K562 (cell line): Measurements from ENCODE around the gene AGR2. TPM values are rescaled to one million over a fixed set of nuclear protein-coding genes. Genes with fewer than 3 reads are reported as not detected.

Experiments
- ARID4B ChIP-seq: sonication (generic); formaldehyde crosslinking; IDR thresholded peaks from 2 replicates; pipeline ENCODE4 v1.8.0; 2022; ENCODE audit warnings: mild to moderate bottlenecking, missing genetic modification reagents
- CCAR2 ChIP-seq: fragments of 200-400 bp; formaldehyde crosslinking; IDR thresholded peaks from 2 replicates; pipeline ENCODE4 v1.6.1; 2017; ENCODE audit warnings: mild to moderate bottlenecking, low read depth, low read length
- CREB1 ChIP-seq, 2 experiments: sonication (generic) in 1 of 2; formaldehyde crosslinking in 1 of 2; IDR thresholded peaks; 2 replicates each; pipeline versions ENCODE4 v1.6.1 to v1.8.0; 2012 to 2022; ENCODE audit warnings: inconsistent platforms in 1 of 2, mild to moderate bottlenecking in 1 of 2, missing genetic modification reagents in 1 of 2, moderate library complexity in 1 of 2
- FOSL1 ChIP-seq: fragments of 200-800 bp; sonication (Bioruptor generic); conservative IDR thresholded peaks from 2 replicates; pipeline ENCODE4 v1.6.1; 2016; ENCODE audit warnings: missing genetic modification characterization, missing compliant biosample characterization
- ID3 ChIP-seq, 2 experiments: fragments of 250-450 bp in 1 of 2; fragments of 450-650 bp in 1 of 2; sonication (Bioruptor Pico) in 1 of 2; IDR thresholded peaks; 2 replicates each; pipeline versions ENCODE4 v1.6.1 to v1.8.0; 2016 to 2021; ENCODE audit warnings: mild to moderate bottlenecking in 2 of 2, moderate library complexity in 2 of 2, missing compliant biosample characterization in 1 of 2, missing genetic modification characterization in 1 of 2
- MAFF ChIP-seq: IDR thresholded peaks from 2 replicates; pipeline ENCODE4 v1.6.1; 2012; ENCODE audit warnings: low read length, improper control_type of control experiment
- POLR2G ChIP-seq: fragments of 200-400 bp; formaldehyde crosslinking; IDR thresholded peaks from 2 replicates; pipeline ENCODE4 v1.6.1; 2017; ENCODE audit warnings: low read depth, mild to moderate bottlenecking, antibody characterized with exemption, low read length, moderate library complexity
- RB1 ChIP-seq: fragments of 450-650 bp; IDR thresholded peaks from 2 replicates; pipeline ENCODE4 v1.6.1; 2017; ENCODE audit warnings: low read depth, mild to moderate bottlenecking
- ZBTB2 ChIP-seq: fragments of 450-650 bp; IDR thresholded peaks from 2 replicates; pipeline ENCODE4 v1.6.1; 2016; ENCODE audit warnings: antibody characterized with exemption
- ZKSCAN1 ChIP-seq: fragments of 150-350 bp; IDR thresholded peaks from 2 replicates; pipeline ENCODE4 v1.6.1; 2016; ENCODE audit warnings: low read depth, low read length
- ZNF274 ChIP-seq: IDR thresholded peaks from 2 replicates; pipeline ENCODE4 v1.6.1; 2011; ENCODE audit warnings: low read depth, mild to moderate bottlenecking, low read length, moderate library complexity, borderline replicate concordance
- ZNF589 ChIP-seq: fragments of 200-800 bp; sonication (Bioruptor generic); IDR thresholded peaks from 2 replicates; pipeline ENCODE4 v1.6.1; 2016; ENCODE audit warnings: low read depth, missing genetic modification characterization, missing compliant biosample characterization
- polyA plus RNA-seq, 8 experiments: library from polyadenylated mRNA; depleted of rRNA in 4 of 8; stranded (reverse) in 5 of 8; unstranded in 3 of 8; fragments of >200 nt; fragmentation: Nextera tagmentation in 2 of 8; fragmentation: Illumina TruSeq in 1 of 8; extraction: Ambion mirVana in 2 of 8; extraction: Trizol in 1 of 8; gene quantifications; 2 replicates each; pipeline versions ENCODE4 v1.2.1 to v1.2.3, GENCODE V29; 2011 to 2014; ENCODE audit warnings: inconsistent platforms in 1 of 8, missing spikeins in 1 of 8
- total RNA-seq, 7 experiments: library from RNA; depleted of rRNA in 6 of 7; stranded (reverse); fragments of >200 nt in 6 of 7; fragmentation: Illumina TruSeq in 2 of 7; extraction: Trizol in 2 of 7; gene quantifications; 2 replicates each; pipeline versions ENCODE4 v1.2.1 to v1.2.3, GENCODE V29; 2011 to 2021; ENCODE audit warnings: low replicate concordance in 1 of 7
- TF ChIP-seq, protein P1 (sequence below): fragments of 450-650 bp; IDR thresholded peaks from 2 replicates; pipeline ENCODE4 v1.6.1; 2016

AGR2 gene
- total and polyA plus RNA-seq, 9 of the 15 experiments (the other 6 are each of a cell fraction or from before 2014, with no cell fraction given), result 0.66 TPM; not detected in 8

DNA sequence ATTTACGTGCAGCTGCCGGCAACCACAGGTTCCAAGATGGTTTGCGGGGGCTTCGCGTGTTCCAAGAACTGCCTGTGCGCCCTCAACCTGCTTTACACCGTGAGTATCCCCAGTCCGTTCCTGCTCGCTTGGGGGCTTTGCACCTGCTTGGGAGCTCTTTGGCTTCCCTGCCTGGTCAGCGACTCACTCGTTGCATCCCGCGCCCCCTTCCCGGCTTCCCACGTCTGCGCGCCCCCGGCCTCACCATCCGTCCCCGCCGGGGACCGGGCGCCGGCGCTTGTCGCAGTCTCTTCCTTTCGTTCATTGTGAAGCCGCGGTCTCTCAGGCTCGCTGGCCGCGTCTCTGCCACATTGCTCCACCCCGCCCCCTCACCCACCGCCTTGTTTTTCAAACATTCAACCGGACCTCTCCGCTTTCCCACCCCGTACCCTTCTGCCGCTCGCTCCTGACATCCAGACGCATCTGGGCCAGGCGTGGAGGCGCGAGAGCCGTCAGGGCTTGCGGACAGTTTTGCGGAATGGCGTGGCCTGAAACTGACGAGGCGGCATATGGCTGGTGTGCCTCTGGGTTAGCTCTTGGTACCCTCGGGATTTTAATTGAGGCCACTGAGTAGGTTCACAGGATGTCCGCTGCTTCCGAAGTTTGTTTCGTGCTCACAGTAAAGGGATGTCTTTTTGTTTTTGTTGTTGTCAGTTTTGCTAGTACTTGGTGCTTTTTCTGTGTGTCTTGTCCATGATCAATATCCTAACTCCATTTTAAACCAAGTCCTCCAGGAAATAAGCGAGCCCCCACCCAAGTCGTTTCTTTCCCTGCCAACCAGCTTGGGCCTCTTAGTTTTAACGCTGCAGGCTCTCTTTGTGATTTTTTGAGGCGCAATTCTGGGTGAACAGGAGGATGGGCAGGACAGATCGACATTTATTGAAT, 50.6 kb downstream of the AGR2 start (continued):
- TF ChIP-seq ID3 (CRISPR knock-in tag; IDR thresholded peaks at IDR 0.05) (no peak), ID3 (tag; IDR thresholded peaks at IDR 0.05) (no peak), CREB1 (IDR thresholded peaks at IDR 0.05) (0 out of 2 replicates have a peak, but pooled peaks have one; percentile 23), CREB1 (CRISPR knock-in tag; IDR thresholded peaks at IDR 0.05) (no peak), CCAR2 (no peak), ZKSCAN1 (0 out of 2 replicates have a peak, but pooled peaks have one; percentile 15), ZBTB2 (peak; percentile 68; the same call in 1 of the 2 replicates), RB1 (no peak), POLR2G (peak; percentile 61), FOSL1 (tag) (no peak), ARID4B (CRISPR knock-in tag) (peak; percentile 58; the same call in 1 of the 2 replicates), ZNF274 (no peak), MAFF (no peak), ZNF589 (CRISPR knock-in tag) (no peak)
- TF ChIP-seq, protein P1, sequence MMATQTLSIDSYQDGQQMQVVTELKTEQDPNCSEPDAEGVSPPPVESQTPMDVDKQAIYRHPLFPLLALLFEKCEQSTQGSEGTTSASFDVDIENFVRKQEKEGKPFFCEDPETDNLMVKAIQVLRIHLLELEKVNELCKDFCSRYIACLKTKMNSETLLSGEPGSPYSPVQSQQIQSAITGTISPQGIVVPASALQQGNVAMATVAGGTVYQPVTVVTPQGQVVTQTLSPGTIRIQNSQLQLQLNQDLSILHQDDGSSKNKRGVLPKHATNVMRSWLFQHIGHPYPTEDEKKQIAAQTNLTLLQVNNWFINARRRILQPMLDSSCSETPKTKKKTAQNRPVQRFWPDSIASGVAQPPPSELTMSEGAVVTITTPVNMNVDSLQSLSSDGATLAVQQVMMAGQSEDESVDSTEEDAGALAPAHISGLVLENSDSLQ, result no peak
